CD1c-positive myeloid dendritic cell (primary cell): ENCODE measurements around the gene TMIGD1.

Source experiments
- DNase-seq: peaks from one replicate; pipeline ENCODE4 v3.0.0-alpha.2; 2016; ENCODE audit errors: extremely low spot score

TMIGD1 gene

DNA sequence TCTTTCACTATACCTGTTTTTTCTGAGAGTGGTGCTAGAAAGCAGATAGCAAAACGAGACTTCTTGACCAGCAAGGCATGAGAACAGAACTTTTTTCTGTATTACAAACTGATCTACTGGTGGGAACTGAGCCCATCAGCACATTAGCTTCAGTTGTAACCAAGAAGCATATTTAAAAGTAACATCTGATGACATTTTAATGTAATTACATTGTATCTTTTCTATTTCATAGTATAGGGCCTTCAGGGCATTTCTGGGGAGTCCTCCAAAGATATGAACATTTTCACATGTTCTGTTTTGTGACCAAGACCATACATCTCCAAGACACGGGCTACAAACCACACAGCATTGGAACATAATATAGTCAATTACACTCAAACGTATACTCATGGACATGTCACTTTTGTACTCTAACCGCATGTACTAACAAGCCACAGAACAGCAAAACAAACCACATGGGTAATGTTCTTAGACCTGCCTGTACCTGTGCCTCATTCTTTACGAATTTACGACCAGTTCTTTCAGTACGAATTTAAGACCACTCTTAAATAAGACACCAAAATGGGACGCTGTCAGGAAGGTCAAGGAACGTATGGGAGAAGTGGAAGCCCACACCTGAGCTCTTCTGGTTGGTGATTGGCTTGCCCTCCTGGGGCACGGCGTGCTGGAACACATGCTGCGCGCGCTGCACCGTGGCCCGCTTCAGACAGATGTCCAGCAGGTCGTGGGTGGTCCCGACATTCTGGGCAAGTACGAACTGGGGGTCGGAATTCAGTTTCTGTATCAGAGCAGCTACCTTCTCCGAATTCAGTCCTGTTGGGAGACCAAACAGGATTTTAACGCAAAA is 42.9 kb downstream of the TMIGD1 start:
- peak; percentile 17 for DNase-seq

DNA sequence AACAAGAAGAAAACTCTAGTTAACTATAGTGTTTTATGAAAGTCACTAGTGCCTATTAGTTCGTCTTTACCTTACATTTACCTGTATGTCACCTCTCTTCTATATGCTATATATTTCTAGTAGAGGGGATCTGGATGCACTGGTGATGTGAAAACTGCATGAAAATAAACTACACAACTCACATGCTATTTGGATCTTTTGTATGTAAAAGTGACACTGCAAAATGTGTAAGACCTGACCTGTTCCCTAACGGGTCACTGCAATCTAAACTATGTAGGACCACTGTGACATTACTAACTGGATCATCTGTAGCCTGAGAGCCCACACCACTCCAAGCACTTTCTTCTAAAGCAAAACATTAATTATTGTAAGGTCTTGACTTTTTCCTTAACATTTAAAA is 43.8 kb downstream of the TMIGD1 start:
- no peak for DNase-seq

DNA sequence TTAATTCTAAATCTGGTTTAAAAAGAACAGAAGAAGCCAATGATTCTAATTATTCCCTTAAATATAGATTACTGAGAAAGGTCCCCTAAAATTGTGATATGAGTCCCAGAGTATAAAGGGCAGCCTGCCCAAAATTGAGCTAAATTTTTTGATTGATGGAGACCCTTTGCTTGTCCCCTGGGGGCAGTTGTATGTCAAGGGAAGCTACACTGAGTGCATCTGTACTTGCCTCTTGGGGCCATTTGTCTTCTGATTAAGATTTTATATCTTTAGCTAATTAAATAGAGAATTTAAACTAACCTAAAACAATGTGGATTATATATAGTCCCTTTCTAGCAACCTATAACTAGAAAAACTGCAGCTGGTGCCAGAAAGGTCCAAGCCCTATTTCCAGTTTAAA is 54.7 kb downstream of the TMIGD1 start:
- DNase-seq: no peak

DNA sequence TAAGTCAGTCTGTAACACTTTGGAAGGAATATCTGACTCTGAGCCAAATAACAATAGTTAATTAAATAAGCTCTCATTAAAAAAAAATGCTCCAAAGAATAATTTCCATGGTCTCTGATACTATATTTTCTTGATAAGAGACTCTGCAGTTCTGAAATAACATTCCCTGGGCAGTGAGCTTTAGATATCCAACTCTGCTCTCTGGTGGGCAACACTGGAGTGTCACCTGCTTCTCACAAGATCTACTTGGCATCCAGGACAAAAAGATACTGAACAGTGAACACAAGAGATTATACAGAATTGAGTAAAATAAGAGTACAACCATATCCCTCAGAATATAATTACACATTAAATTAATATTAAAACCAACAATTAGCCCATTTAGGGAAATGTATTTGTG is 55.8 kb downstream of the TMIGD1 start:
- DNase-seq: peak; percentile 10

DNA sequence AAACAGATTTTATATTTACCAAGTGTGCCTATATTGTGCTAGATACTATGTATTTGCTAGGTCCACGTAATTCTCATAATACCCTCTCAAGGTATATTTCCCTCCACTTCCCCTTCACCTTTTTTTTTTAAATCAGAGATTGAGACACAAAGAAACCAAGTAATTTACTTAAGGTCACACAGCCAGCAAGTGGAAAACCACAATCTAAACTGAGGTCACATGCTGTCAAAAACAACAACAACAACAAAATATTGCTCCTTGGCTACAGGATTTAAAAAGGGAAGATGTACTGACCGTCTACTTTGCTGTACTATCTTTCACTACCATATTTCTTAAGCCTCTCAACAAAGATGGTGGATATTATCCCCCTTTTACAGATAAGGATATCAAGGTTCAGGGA is 57.9 kb downstream of the TMIGD1 start:
- no peak for DNase-seq

DNA sequence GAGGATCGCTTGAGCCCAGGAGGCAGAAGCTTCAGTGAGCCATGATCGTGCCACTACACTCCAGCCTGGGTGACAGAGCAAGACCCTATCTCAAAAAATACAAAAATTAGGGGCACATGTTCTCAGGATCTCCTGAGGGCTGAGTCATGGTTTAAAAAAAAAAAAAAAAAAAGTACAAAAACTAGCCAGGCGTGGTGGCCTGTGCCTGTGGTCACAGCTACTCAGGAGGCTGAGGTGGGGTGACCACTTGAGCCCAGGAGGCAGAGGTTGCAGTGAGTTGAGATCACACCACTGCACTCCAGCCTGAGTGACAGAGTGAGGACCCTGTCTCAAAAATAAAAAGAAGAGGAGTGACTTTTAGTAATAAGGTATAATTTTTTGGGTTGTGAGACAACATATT is 59.0 kb downstream of the TMIGD1 start:
- DNase-seq: no peak

DNA sequence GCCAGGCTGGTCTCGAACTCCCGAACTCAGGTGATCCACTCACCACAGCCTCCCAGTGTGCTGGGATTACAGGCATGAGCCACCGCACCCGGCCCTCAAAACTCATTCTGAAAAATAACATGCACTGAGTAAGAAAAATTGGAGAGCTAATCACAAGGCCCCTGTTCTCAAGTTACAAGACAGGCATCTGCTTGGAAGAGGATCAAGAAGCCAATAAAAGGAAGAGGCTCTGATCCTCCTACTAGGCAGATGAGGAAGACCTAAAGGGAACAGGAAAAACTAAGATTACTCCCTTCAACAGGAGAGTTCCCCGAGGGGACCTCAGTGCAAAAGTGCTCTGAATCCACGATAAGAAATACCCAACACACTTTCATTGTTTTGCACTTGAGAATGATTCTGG is 60.5 kb downstream of the TMIGD1 start:
- DNase-seq: no peak

DNA sequence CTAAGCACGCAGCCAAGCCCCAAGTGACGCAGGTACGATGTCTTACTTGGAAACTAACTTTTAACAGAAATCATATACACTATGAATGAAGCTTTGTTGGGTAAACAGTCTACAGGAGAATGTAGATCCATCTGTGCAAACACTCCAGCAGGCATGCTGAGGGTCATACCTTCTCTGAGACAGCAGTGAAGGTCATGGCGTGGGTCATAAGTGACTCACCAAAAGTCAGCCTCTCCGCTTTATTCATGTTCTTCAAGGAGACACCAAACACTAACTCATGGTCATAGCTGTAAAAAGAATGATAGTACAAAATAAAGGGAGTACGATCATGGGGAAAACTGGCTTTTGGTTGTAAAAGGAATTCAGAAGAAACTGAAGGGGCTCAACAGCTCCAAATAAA is 62.8 kb downstream of the TMIGD1 start:
- no peak for DNase-seq

DNA sequence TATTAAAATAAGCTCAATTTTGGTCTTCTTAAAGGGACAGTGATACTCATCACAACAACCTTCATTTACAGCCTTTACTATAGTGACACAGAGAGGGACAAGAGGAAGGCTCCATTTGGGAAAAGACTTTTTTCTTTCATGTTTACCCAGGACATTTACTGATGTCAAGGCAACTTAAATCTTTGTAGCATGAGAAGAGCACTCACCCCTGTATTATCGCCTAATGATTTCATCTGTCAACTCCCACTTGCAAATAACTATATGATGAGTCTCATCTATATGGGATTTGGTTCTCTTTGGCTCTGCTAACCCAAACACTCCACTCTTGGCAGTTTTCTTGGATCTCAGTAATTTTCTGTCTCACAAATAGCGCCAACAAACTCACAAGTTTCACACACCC is 66.2 kb downstream of the TMIGD1 start:
- no peak for DNase-seq
